Liver (tissue), 3 donors: ENCODE results near the gene IPO8.

Experiments used
- CTCF ChIP-seq: fragments of 150-350 bp; IDR thresholded peaks from 2 replicates; pipeline ENCODE4 v1.5.1; 2017; ENCODE audit warnings: improper control_type of control experiment, low read depth, low read length; ENCODE audit not compliant: missing input control
- GABPA ChIP-seq, 2 donors: IDR thresholded peaks in 1 of 2; conservative IDR thresholded peaks in 1 of 2; 2 replicates each; pipeline ENCODE4 v1.6.1; 2016; ENCODE audit warnings: antibody characterized with exemption in 2 of 2, mild to moderate bottlenecking in 1 of 2, moderate library complexity in 1 of 2
- TF ChIP-seq, protein P1 (sequence below): IDR thresholded peaks from 2 replicates; pipeline ENCODE4 v1.6.1; 2016; ENCODE audit warnings: antibody characterized with exemption, mild to moderate bottlenecking
- donor health status: healthy.
- donor health status: healthy.

GRCh38 chr12:30725739-30726138, 30.1 kb upstream of the IPO8 start:
- TF ChIP-seq CTCF (no peak), GABPA (IDR thresholded peaks at IDR 0.05 in 1 of 2, conservative IDR thresholded peaks at IDR 0.05 in 1 of 2) (no peak)
- TF ChIP-seq, protein P1, sequence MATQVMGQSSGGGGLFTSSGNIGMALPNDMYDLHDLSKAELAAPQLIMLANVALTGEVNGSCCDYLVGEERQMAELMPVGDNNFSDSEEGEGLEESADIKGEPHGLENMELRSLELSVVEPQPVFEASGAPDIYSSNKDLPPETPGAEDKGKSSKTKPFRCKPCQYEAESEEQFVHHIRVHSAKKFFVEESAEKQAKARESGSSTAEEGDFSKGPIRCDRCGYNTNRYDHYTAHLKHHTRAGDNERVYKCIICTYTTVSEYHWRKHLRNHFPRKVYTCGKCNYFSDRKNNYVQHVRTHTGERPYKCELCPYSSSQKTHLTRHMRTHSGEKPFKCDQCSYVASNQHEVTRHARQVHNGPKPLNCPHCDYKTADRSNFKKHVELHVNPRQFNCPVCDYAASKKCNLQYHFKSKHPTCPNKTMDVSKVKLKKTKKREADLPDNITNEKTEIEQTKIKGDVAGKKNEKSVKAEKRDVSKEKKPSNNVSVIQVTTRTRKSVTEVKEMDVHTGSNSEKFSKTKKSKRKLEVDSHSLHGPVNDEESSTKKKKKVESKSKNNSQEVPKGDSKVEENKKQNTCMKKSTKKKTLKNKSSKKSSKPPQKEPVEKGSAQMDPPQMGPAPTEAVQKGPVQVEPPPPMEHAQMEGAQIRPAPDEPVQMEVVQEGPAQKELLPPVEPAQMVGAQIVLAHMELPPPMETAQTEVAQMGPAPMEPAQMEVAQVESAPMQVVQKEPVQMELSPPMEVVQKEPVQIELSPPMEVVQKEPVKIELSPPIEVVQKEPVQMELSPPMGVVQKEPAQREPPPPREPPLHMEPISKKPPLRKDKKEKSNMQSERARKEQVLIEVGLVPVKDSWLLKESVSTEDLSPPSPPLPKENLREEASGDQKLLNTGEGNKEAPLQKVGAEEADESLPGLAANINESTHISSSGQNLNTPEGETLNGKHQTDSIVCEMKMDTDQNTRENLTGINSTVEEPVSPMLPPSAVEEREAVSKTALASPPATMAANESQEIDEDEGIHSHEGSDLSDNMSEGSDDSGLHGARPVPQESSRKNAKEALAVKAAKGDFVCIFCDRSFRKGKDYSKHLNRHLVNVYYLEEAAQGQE = no peak
